Endodermal cell (in vitro differentiated cells): Measurements from ENCODE around the gene JAKMIP2. TPM values are rescaled to one million over a fixed set of nuclear protein-coding genes. Genes with fewer than 3 reads are reported as not detected.
A peak's percentile ranks its signal among the peaks of the same experiment; 100 is the strongest.

ENCODE experiments used
- DNase-seq: peaks from one replicate; pipeline ENCODE4 v3.0.0-alpha.2; 2017
- H3K27ac ChIP-seq: 2 replicates; pipeline ENCODE4 v1.5.1; 2013; ENCODE audit warnings: mild to moderate bottlenecking, low read depth, low read length, moderate library complexity
- H3K27me3 ChIP-seq: 2 replicates; pipeline ENCODE4 v1.6.1; 2013; ENCODE audit warnings: mild to moderate bottlenecking, low read length, moderate library complexity; ENCODE audit not compliant: insufficient read depth, control insufficient read depth, poor library complexity, severe bottlenecking
- H3K36me3 ChIP-seq: 2 replicates; pipeline ENCODE4 v1.7.0; 2013; ENCODE audit warnings: mild to moderate bottlenecking, low read length, moderate library complexity; ENCODE audit not compliant: control insufficient read depth, insufficient read depth
- H3K4me1 ChIP-seq: one replicate; pipeline ENCODE4 v1.7.0; 2013; ENCODE audit warnings: low read length; ENCODE audit not compliant: control insufficient read depth, insufficient read depth
- H3K4me3 ChIP-seq: 2 replicates; pipeline ENCODE4 v1.5.1; 2013; ENCODE audit warnings: mild to moderate bottlenecking, low read length, moderate library complexity
- H3K9ac ChIP-seq: 2 replicates; pipeline ENCODE4 v1.6.1; 2013; ENCODE audit warnings: mild to moderate bottlenecking, low read length, moderate library complexity; ENCODE audit not compliant: poor library complexity, severe bottlenecking; ENCODE audit errors: extremely low read depth
- H3K9me3 ChIP-seq: 2 replicates; pipeline ENCODE4 v1.6.1; 2013; ENCODE audit warnings: mild to moderate bottlenecking, low read length, moderate library complexity; ENCODE audit not compliant: control insufficient read depth
- H3K27ac Mint-ChIP-seq: 2 replicates; pipeline ENCODE4 v1.8.0; 2020; ENCODE audit warnings: mixed read lengths
- H3K27me3 Mint-ChIP-seq: 2 replicates; pipeline ENCODE4 v1.8.0; 2021; ENCODE audit warnings: mild to moderate bottlenecking, mixed read lengths; ENCODE audit not compliant: insufficient read depth
- H3K36me3 Mint-ChIP-seq: 2 replicates; pipeline ENCODE4 v1.8.0; 2020; ENCODE audit warnings: low read depth, mixed read lengths
- H3K4me1 Mint-ChIP-seq: 2 replicates; pipeline ENCODE4 v1.8.0; 2020; ENCODE audit warnings: mixed read lengths
- H3K4me3 Mint-ChIP-seq: 2 replicates; pipeline ENCODE4 v1.8.0; 2020; ENCODE audit warnings: mild to moderate bottlenecking, moderate library complexity, mixed read lengths
- H3K9me3 Mint-ChIP-seq: 2 replicates; pipeline ENCODE4 v1.8.0; 2020; ENCODE audit warnings: mild to moderate bottlenecking, mixed read lengths
- WGBS, 2 experiments: methylation state at CpG; one replicate each; pipeline versions ENCODE4 v1.1.5 to v1.1.7; 2013; ENCODE audit warnings: missing lambda C conversion rate in 2 of 2, mixed read lengths in 1 of 2; ENCODE audit not compliant: insufficient coverage in 1 of 2, insufficient read length in 1 of 2; 5-methylcytosine and 5-hydroxymethylcytosine counted together
- total RNA-seq, 2 donors: library from RNA; stranded (reverse); fragmentation: NEBNext Ultra II Directional in 1 of 2; extraction: Animal tissue kit (Norgen Biotek cat#: 25700) in 1 of 2; gene quantifications; 2 replicates in 1 of 2; 3 replicates in 1 of 2; pipeline ENCODE4 v1.2.1, GENCODE V29; 2021
- TF ChIP-seq, protein P1 (sequence below): fragments of 200-600 bp; sonication (generic); conservative IDR thresholded peaks from 2 replicates; pipeline ENCODE4 v1.5.0; 2021; ENCODE audit warnings: antibody characterized with exemption, mild to moderate bottlenecking

The JAKMIP2 gene
- total RNA-seq, 2 donors from 2014 or later, result 6.9 to 16.7 TPM

GRCh38 chr5:147713550-147714295, 68.8 kb downstream of the JAKMIP2 start:
- Histone ChIP-seq H3K9ac (no peak overlapping the region), H3K9me3 (no peaks in the 10 kb centered on the region), H3K4me1 (no peaks in the 10 kb centered on the region), H3K27me3 (no peaks in the 10 kb centered on the region), H3K4me3 (no peak overlapping the region), H3K36me3 (no peaks in the 10 kb centered on the region), H3K27ac (no peak overlapping the region)
- Mint-ChIP-seq H3K36me3 (no peaks in the 10 kb centered on the region), H3K9me3 (no peaks in the 10 kb centered on the region), H3K27me3 (no peaks in the 10 kb centered on the region), H3K27ac (no peak overlapping the region), H3K4me1 (peaks cover 2% of the 10 kb centered on the region), H3K4me3 (no peak overlapping the region)
- WGBS, 2 experiments, result 93 to 94% methylated on average over 3 to 5 of the region's 5 CpGs
- DNase-seq, result no peak
- TF ChIP-seq, protein P1, sequence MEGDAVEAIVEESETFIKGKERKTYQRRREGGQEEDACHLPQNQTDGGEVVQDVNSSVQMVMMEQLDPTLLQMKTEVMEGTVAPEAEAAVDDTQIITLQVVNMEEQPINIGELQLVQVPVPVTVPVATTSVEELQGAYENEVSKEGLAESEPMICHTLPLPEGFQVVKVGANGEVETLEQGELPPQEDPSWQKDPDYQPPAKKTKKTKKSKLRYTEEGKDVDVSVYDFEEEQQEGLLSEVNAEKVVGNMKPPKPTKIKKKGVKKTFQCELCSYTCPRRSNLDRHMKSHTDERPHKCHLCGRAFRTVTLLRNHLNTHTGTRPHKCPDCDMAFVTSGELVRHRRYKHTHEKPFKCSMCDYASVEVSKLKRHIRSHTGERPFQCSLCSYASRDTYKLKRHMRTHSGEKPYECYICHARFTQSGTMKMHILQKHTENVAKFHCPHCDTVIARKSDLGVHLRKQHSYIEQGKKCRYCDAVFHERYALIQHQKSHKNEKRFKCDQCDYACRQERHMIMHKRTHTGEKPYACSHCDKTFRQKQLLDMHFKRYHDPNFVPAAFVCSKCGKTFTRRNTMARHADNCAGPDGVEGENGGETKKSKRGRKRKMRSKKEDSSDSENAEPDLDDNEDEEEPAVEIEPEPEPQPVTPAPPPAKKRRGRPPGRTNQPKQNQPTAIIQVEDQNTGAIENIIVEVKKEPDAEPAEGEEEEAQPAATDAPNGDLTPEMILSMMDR, result no peak

GRCh38 chr5:147712598-147712997, 69.9 kb downstream of the JAKMIP2 start:
- Histone ChIP-seq H3K9me3 (no peaks in the 10 kb centered on the region), H3K4me3 (no peak overlapping the region), H3K27me3 (no peaks in the 10 kb centered on the region), H3K9ac (no peak overlapping the region), H3K36me3 (no peaks in the 10 kb centered on the region), H3K27ac (peak overlapping the region; percentile 7), H3K4me1 (no peaks in the 10 kb centered on the region)
- DNase-seq, result no peak
- 60 to 94% methylated on average over 1 to 4 of the region's 4 CpGs for WGBS, 2 experiments
- no peak overlapping the region for H3K27ac Mint-ChIP-seq
- no peaks in the 10 kb centered on the region for H3K9me3 Mint-ChIP-seq
- TF ChIP-seq, protein P1, result no peak
- H3K27me3 Mint-ChIP-seq, result no peaks in the 10 kb centered on the region
- H3K36me3 Mint-ChIP-seq, result no peaks in the 10 kb centered on the region
- no peak overlapping the region for H3K4me3 Mint-ChIP-seq
- H3K4me1 Mint-ChIP-seq, result peaks cover 5% of the 10 kb centered on the region

DNA sequence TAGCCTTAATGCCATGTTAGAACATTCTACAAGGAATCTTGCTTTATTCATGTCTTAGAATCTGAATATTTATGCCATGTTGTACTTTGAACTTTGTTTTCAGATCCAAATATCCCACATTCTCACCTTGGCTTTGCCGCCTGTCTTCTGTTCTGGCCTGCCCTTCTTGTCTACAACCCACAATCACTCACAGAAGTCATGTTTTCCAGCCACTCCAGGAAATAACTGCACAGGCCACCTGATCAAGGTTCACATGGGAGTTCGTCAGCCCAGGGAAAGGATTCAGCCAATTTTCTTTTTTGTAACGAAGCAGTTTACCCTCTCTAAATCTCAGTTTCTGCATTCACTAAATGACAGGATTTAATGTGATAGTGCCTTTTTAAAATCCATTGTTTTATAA, 70.5 kb downstream of the JAKMIP2 start:
- no peak overlapping the region for H3K27ac ChIP-seq
- TF ChIP-seq, protein P1, result no peak
- H3K27ac Mint-ChIP-seq, result no peak overlapping the region

More for the DNA sequence above, 70.5 kb downstream of the JAKMIP2 start:
- no peak overlapping the region for H3K4me3 ChIP-seq
- H3K9ac ChIP-seq, result no peak overlapping the region
- no peaks in the 10 kb centered on the region for H3K36me3 ChIP-seq
- no peak for DNase-seq
- H3K27me3 Mint-ChIP-seq, result no peaks in the 10 kb centered on the region
- H3K9me3 ChIP-seq, result no peaks in the 10 kb centered on the region
- H3K36me3 Mint-ChIP-seq, result no peaks in the 10 kb centered on the region
- no peaks in the 10 kb centered on the region for H3K9me3 Mint-ChIP-seq
- no peak overlapping the region for H3K4me3 Mint-ChIP-seq
- H3K27me3 ChIP-seq, result no peaks in the 10 kb centered on the region
- WGBS, 2 experiments, result 93 to 94% methylated on average over 2 to 3 of the region's 3 CpGs
- peaks cover 5% of the 10 kb centered on the region for H3K4me1 Mint-ChIP-seq
- H3K4me1 ChIP-seq, result no peaks in the 10 kb centered on the region
